SK-N-SH (cell line): ENCODE data around the gene SETD5. TPM values are rescaled to one million over a fixed set of nuclear protein-coding genes. Genes with fewer than 3 reads are reported as not detected.

Experiments used
- CTCF ChIA-PET: fragments of 300-600, 350-600 bp; formaldehyde crosslinking; extraction: SDS; loops from one replicate; lab custom pipeline; 2021; lab: Yijun Ruan, JAX
- POLR2A ChIA-PET: fragments of 350-600 bp; sonication (Branson Sonifier 250); formaldehyde crosslinking; extraction: SDS; loops from one replicate; lab custom pipeline; 2020; ENCODE audit warnings: antibody characterized with exemption, inconsistent platforms; lab: Yijun Ruan, JAX
- DNase-seq: peaks from one replicate; pipeline ENCODE4 v3.0.0; 2012
- H2AFZ ChIP-seq: fragments of 200-600 bp; sonication (generic); 2 replicates; pipeline ENCODE4 v1.8.1; 2016; ENCODE audit warnings: antibody characterized with exemption, mild to moderate bottlenecking, low read depth
- H3F3A ChIP-seq: fragments of 200-600 bp; sonication (generic); replicated peaks from 2 replicates; pipeline ENCODE3; 2016; ENCODE audit warnings: antibody characterized with exemption, mild to moderate bottlenecking; ENCODE audit not compliant: insufficient read depth
- H3K27ac ChIP-seq, 2 experiments: fragments of 200-500 bp in 1 of 2; fragments of 200-600 bp in 1 of 2; sonication (Bioruptor generic) in 1 of 2; sonication (generic), shearing (Covaris generic) in 1 of 2; 2 replicates each; pipeline versions ENCODE4 v1.5.1 to v1.6.1; 2014 to 2016; ENCODE audit warnings: low read depth in 2 of 2, inconsistent platforms in 1 of 2, low read length in 1 of 2, mild to moderate bottlenecking in 1 of 2, mixed read lengths in 1 of 2
- H3K27me3 ChIP-seq: fragments of 200-600 bp; sonication (generic), shearing (Covaris generic); 2 replicates; pipeline ENCODE4 v1.6.1; 2016; ENCODE audit warnings: mixed run types; ENCODE audit not compliant: insufficient read depth
- H3K36me3 ChIP-seq, 2 experiments: fragments of 200-500 bp in 1 of 2; fragments of 200-600 bp in 1 of 2; sonication (Bioruptor generic) in 1 of 2; sonication (generic) in 1 of 2; replicated peaks in 1 of 2; 2 replicates each; pipeline versions ENCODE3 to v1.5.1; 2014 to 2016; ENCODE audit warnings: low read length in 1 of 2, mild to moderate bottlenecking in 1 of 2; ENCODE audit not compliant: insufficient read depth in 2 of 2, control insufficient read depth in 1 of 2
- H3K4me1 ChIP-seq, 2 experiments: fragments of 200-500 bp in 1 of 2; fragments of 200-600 bp in 1 of 2; sonication (Bioruptor generic) in 1 of 2; sonication (generic), shearing (Covaris generic) in 1 of 2; 2 replicates each; pipeline versions ENCODE4 v1.5.1 to v1.6.1; 2014 to 2016; ENCODE audit warnings: low read depth in 1 of 2, low read length in 1 of 2, mixed run types in 1 of 2; ENCODE audit not compliant: insufficient read depth in 2 of 2, control insufficient read depth in 1 of 2
- H3K4me2 ChIP-seq: fragments of 200-600 bp; sonication (generic), shearing (Covaris generic); 2 replicates; pipeline ENCODE4 v1.6.1; 2017; ENCODE audit warnings: mixed run types
- H3K4me3 ChIP-seq, 2 experiments: fragments of 200-500 bp in 1 of 2; fragments of 200-600 bp in 1 of 2; sonication (Bioruptor generic) in 1 of 2; sonication (generic), shearing (Covaris generic) in 1 of 2; 2 replicates each; pipeline versions ENCODE4 v1.5.1 to v1.8.1; 2014 to 2016; ENCODE audit warnings: low read depth in 2 of 2, inconsistent platforms in 1 of 2, low read length in 1 of 2, mild to moderate bottlenecking in 1 of 2, mixed read lengths in 1 of 2, moderate library complexity in 1 of 2
- H3K79me2 ChIP-seq: fragments of 200-600 bp; sonication (generic); 2 replicates; pipeline ENCODE4 v1.8.1; 2017; ENCODE audit warnings: mild to moderate bottlenecking; ENCODE audit not compliant: insufficient read depth
- H3K9ac ChIP-seq: fragments of 200-600 bp; sonication (generic); 2 replicates; pipeline ENCODE4 v1.6.1; 2017; ENCODE audit warnings: mixed run types
- H3K9me2 ChIP-seq: fragments of 200-600 bp; sonication (generic); 2 replicates; pipeline ENCODE4 v1.6.1; 2017; ENCODE audit warnings: mixed run types
- H3K9me3 ChIP-seq: fragments of 200-600 bp; sonication (generic); 2 replicates; pipeline ENCODE4 v1.6.1; 2017; ENCODE audit warnings: mixed run types, mild to moderate bottlenecking, moderate library complexity
- H4K20me1 ChIP-seq: fragments of 200-600 bp; sonication (generic); 2 replicates; pipeline ENCODE4 v1.6.1; 2017; ENCODE audit warnings: mild to moderate bottlenecking, mixed run types; ENCODE audit not compliant: insufficient read depth
- CTCF ChIP-seq: fragments of 200-600 bp; sonication (generic); IDR thresholded peaks from 2 replicates; pipeline ENCODE4 v1.6.1; 2017; ENCODE audit warnings: antibody characterized with exemption, mild to moderate bottlenecking, moderate library complexity
- EP300 ChIP-seq, 2 experiments: IDR thresholded peaks; 2 replicates each; pipeline versions ENCODE4 v1.4.0 to v1.6.1; 2012; ENCODE audit warnings: borderline replicate concordance in 1 of 2, low read depth in 1 of 2, low read length in 1 of 2
- FOSL2 ChIP-seq: IDR thresholded peaks from 2 replicates; pipeline ENCODE4 v1.4.0; 2012; ENCODE audit warnings: low read depth, mild to moderate bottlenecking, moderate library complexity, borderline replicate concordance
- GABPA ChIP-seq: IDR thresholded peaks from 2 replicates; pipeline ENCODE4 v1.4.0; 2012; ENCODE audit warnings: low read depth, mild to moderate bottlenecking
- IRF3 ChIP-seq: fragments of 150-350 bp; IDR thresholded peaks from 2 replicates; pipeline ENCODE4 v1.6.1; 2016; ENCODE audit warnings: mild to moderate bottlenecking, low read depth, low read length
- MAX ChIP-seq: IDR thresholded peaks from 2 replicates; pipeline ENCODE4 v1.4.0; 2012; ENCODE audit warnings: low read depth
- MXI1 ChIP-seq: IDR thresholded peaks from 2 replicates; pipeline ENCODE4 v1.6.1; 2012; ENCODE audit warnings: mild to moderate bottlenecking, low read depth, low read length, improper control_type of control experiment
- REST ChIP-seq: IDR thresholded peaks from 2 replicates; pipeline ENCODE4 v1.6.1; 2012; ENCODE audit warnings: mild to moderate bottlenecking, low read depth, low read length, moderate library complexity
- SIN3A ChIP-seq: IDR thresholded peaks from 2 replicates; pipeline ENCODE4 v1.6.1; 2012; ENCODE audit warnings: low read depth, mild to moderate bottlenecking, low read length, moderate library complexity, borderline replicate concordance
- ZBTB33 ChIP-seq: IDR thresholded peaks from 2 replicates; pipeline ENCODE4 v1.4.0; 2012; ENCODE audit warnings: low read depth, borderline replicate concordance
- WGBS: methylation state at CpG from one replicate; pipeline ENCODE4 v1.1.6; 2017; ENCODE audit warnings: low lambda C conversion rate; 5-methylcytosine and 5-hydroxymethylcytosine counted together
- polyA plus RNA-seq, 3 experiments: library from polyadenylated mRNA; depleted of rRNA; stranded (reverse); fragments of >200 nt; gene quantifications; 2 replicates each; pipeline ENCODE4 v1.2.3, GENCODE V29; 2012

Gene SETD5
- polyA plus RNA-seq, 1 of the 3 experiments (the other 2 are of a cell fraction) = 32.3 TPM

GRCh38 chr3:9400616-9401015 is 3.2 kb downstream of the SETD5 start (continued):
- no peak for TF ChIP-seq CTCF

- TF ChIP-seq GABPA (no peak), MAX (no peak), ZBTB33 (no peak), MXI1 (no peak), SIN3A (no peak), EP300 (IDR thresholded peaks at IDR 0.05; ENCODE audit: borderline replicate concordance in 1 of 2, low read depth in 1 of 2, low read length in 1 of 2) (no peak), FOSL2 (no peak), REST (no peak), IRF3 (no peak)
- peak overlapping the region; percentile 100; the same call in 1 of the 2 replicates for H3K9ac ChIP-seq
- peak overlapping the region; percentile 30 to 99; a peak in 3 of 4 replicates for H3K27ac ChIP-seq
- no peaks in the 10 kb centered on the region for H3K9me3 ChIP-seq
- peaks cover 93% of the 10 kb centered on the region for H3K79me2 ChIP-seq
- H3K36me3 ChIP-seq = peaks cover 0 to 2% of the 10 kb centered on the region in 2 experiments
- peaks cover 87% of the 10 kb centered on the region for H4K20me1 ChIP-seq
- DNase-seq = no peak
- WGBS = 53% methylated on average over 4 of the region's 4 CpGs
- H3K9me2 ChIP-seq = no peaks in the 10 kb centered on the region
- no peak overlapping the region for H2AFZ ChIP-seq
- CTCF ChIA-PET = no interaction called here
- H3K4me3 ChIP-seq = 0 out of 4 replicates have a peak overlapping the region, but pooled peaks of 1 of the 2 experiments have one; percentile 18
- peak overlapping the region; percentile 94 for H3K4me2 ChIP-seq
- H3F3A ChIP-seq = peaks cover 48% of the 10 kb centered on the region
- H3K27me3 ChIP-seq = no peaks in the 10 kb centered on the region
- H3K4me1 ChIP-seq = peaks cover 45 to 60% of the 10 kb centered on the region in 2 experiments
- POLR2A ChIA-PET = no interaction called here
Measured at GRCh38 chr3:9401986-9402385, 4.6 kb downstream of the SETD5 start.
